Suppressor macrophage (primary cell): ENCODE data around the gene ACOT8.

Experiments used
- DNase-seq, 4 experiments: peaks; one replicate each; pipeline ENCODE4 v3.0.0-alpha.2; 2020 to 2022

ACOT8 gene

DNA sequence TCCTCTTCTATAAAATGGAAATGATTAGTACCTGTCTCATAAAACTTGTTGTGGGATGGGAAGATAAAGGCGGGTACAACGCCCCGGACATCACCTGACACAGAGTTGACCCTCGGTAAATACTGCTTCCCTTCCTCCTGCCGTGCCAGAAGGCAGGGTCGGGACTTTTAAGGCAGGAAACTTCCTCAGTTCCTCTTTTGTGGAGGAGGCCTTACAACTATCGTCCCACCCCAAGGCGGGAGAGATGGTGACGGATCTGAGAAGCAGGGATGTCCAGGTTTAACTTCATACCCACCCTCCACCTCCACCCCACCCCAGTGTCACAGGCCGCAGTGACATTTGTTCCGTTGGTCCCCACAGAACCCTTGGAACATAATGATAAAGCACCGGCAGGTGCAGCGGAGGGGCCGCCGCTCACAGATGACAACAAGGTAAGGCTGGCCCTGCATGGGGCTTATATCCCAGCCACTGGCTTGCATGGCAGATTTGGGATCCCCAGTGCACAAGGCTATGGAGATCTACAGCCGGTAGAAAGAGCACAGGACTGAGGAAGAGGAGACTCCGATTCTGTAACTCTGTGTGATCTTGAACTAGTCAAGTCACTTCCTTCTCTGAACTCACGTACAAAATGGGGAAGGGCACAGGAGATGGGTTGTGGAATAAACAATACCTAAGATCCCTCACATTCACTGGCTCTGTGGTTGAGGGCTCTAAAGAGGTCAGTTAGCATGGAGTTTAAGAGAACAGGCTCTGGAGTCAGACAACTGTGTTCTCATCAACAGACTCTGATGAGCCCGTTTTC, 64.7 kb downstream of the ACOT8 start:
- peak; percentile 73 to 89 (median 86) for DNase-seq
